SK-N-SH (cell line): ENCODE results near the gene RCN1. TPM values are rescaled to one million over a fixed set of nuclear protein-coding genes. Genes with fewer than 3 reads are reported as not detected.

Experiments used
- CTCF ChIA-PET: fragments of 300-600, 350-600 bp; formaldehyde crosslinking; extraction: SDS; loops from one replicate; lab custom pipeline; 2021; lab: Yijun Ruan, JAX
- POLR2A ChIA-PET: fragments of 350-600 bp; sonication (Branson Sonifier 250); formaldehyde crosslinking; extraction: SDS; loops from one replicate; lab custom pipeline; 2020; ENCODE audit warnings: antibody characterized with exemption, inconsistent platforms; lab: Yijun Ruan, JAX
- DNase-seq: peaks from one replicate; pipeline ENCODE4 v3.0.0; 2012
- H2AFZ ChIP-seq: fragments of 200-600 bp; sonication (generic); 2 replicates; pipeline ENCODE4 v1.8.1; 2016; ENCODE audit warnings: antibody characterized with exemption, mild to moderate bottlenecking, low read depth
- H3F3A ChIP-seq: fragments of 200-600 bp; sonication (generic); replicated peaks from 2 replicates; pipeline ENCODE3; 2016; ENCODE audit warnings: antibody characterized with exemption, mild to moderate bottlenecking; ENCODE audit not compliant: insufficient read depth
- H3K27ac ChIP-seq, 2 experiments: fragments of 200-500 bp in 1 of 2; fragments of 200-600 bp in 1 of 2; sonication (Bioruptor generic) in 1 of 2; sonication (generic), shearing (Covaris generic) in 1 of 2; 2 replicates each; pipeline versions ENCODE4 v1.5.1 to v1.6.1; 2014 to 2016; ENCODE audit warnings: low read depth in 2 of 2, inconsistent platforms in 1 of 2, low read length in 1 of 2, mild to moderate bottlenecking in 1 of 2, mixed read lengths in 1 of 2
- H3K27me3 ChIP-seq: fragments of 200-600 bp; sonication (generic), shearing (Covaris generic); 2 replicates; pipeline ENCODE4 v1.6.1; 2016; ENCODE audit warnings: mixed run types; ENCODE audit not compliant: insufficient read depth
- H3K36me3 ChIP-seq, 2 experiments: fragments of 200-500 bp in 1 of 2; fragments of 200-600 bp in 1 of 2; sonication (Bioruptor generic) in 1 of 2; sonication (generic) in 1 of 2; replicated peaks in 1 of 2; 2 replicates each; pipeline versions ENCODE3 to v1.5.1; 2014 to 2016; ENCODE audit warnings: low read length in 1 of 2, mild to moderate bottlenecking in 1 of 2; ENCODE audit not compliant: insufficient read depth in 2 of 2, control insufficient read depth in 1 of 2
- H3K4me1 ChIP-seq, 2 experiments: fragments of 200-500 bp in 1 of 2; fragments of 200-600 bp in 1 of 2; sonication (Bioruptor generic) in 1 of 2; sonication (generic), shearing (Covaris generic) in 1 of 2; 2 replicates each; pipeline versions ENCODE4 v1.5.1 to v1.6.1; 2014 to 2016; ENCODE audit warnings: low read depth in 1 of 2, low read length in 1 of 2, mixed run types in 1 of 2; ENCODE audit not compliant: insufficient read depth in 2 of 2, control insufficient read depth in 1 of 2
- H3K4me2 ChIP-seq: fragments of 200-600 bp; sonication (generic), shearing (Covaris generic); 2 replicates; pipeline ENCODE4 v1.6.1; 2017; ENCODE audit warnings: mixed run types
- H3K4me3 ChIP-seq, 2 experiments: fragments of 200-500 bp in 1 of 2; fragments of 200-600 bp in 1 of 2; sonication (Bioruptor generic) in 1 of 2; sonication (generic), shearing (Covaris generic) in 1 of 2; 2 replicates each; pipeline versions ENCODE4 v1.5.1 to v1.8.1; 2014 to 2016; ENCODE audit warnings: low read depth in 2 of 2, inconsistent platforms in 1 of 2, low read length in 1 of 2, mild to moderate bottlenecking in 1 of 2, mixed read lengths in 1 of 2, moderate library complexity in 1 of 2
- H3K79me2 ChIP-seq: fragments of 200-600 bp; sonication (generic); 2 replicates; pipeline ENCODE4 v1.8.1; 2017; ENCODE audit warnings: mild to moderate bottlenecking; ENCODE audit not compliant: insufficient read depth
- H3K9ac ChIP-seq: fragments of 200-600 bp; sonication (generic); 2 replicates; pipeline ENCODE4 v1.6.1; 2017; ENCODE audit warnings: mixed run types
- H3K9me2 ChIP-seq: fragments of 200-600 bp; sonication (generic); 2 replicates; pipeline ENCODE4 v1.6.1; 2017; ENCODE audit warnings: mixed run types
- H3K9me3 ChIP-seq: fragments of 200-600 bp; sonication (generic); 2 replicates; pipeline ENCODE4 v1.6.1; 2017; ENCODE audit warnings: mixed run types, mild to moderate bottlenecking, moderate library complexity
- H4K20me1 ChIP-seq: fragments of 200-600 bp; sonication (generic); 2 replicates; pipeline ENCODE4 v1.6.1; 2017; ENCODE audit warnings: mild to moderate bottlenecking, mixed run types; ENCODE audit not compliant: insufficient read depth
- CTCF ChIP-seq: fragments of 200-600 bp; sonication (generic); IDR thresholded peaks from 2 replicates; pipeline ENCODE4 v1.6.1; 2017; ENCODE audit warnings: antibody characterized with exemption, mild to moderate bottlenecking, moderate library complexity
- IRF3 ChIP-seq: fragments of 150-350 bp; IDR thresholded peaks from 2 replicates; pipeline ENCODE4 v1.6.1; 2016; ENCODE audit warnings: mild to moderate bottlenecking, low read depth, low read length
- RAD21 ChIP-seq: IDR thresholded peaks from 2 replicates; pipeline ENCODE4 v1.6.1; 2012; ENCODE audit warnings: mild to moderate bottlenecking, low read length
- TAF1 ChIP-seq: IDR thresholded peaks from 2 replicates; pipeline ENCODE4 v1.6.1; 2012; ENCODE audit warnings: low read depth, mild to moderate bottlenecking, low read length, moderate library complexity, borderline replicate concordance
- WGBS: methylation state at CpG from one replicate; pipeline ENCODE4 v1.1.6; 2017; ENCODE audit warnings: low lambda C conversion rate; 5-methylcytosine and 5-hydroxymethylcytosine counted together
- polyA plus RNA-seq, 3 experiments: library from polyadenylated mRNA; depleted of rRNA; stranded (reverse); fragments of >200 nt; gene quantifications; 2 replicates each; pipeline ENCODE4 v1.2.3, GENCODE V29; 2012
- small RNA-seq, 7 experiments: library from RNA; depleted of rRNA; stranded (forward); fragments of <200 nt; gene quantifications; one replicate each; pipeline ENCODE3, GENCODE V24; 2012

RCN1 gene
- polyA plus RNA-seq, 1 of the 3 experiments (the other 2 are of a cell fraction): 63.3 TPM

- Histone ChIP-seq H4K20me1 (no peaks in the 10 kb centered on the region), H3K27me3 (no peaks in the 10 kb centered on the region; the same call in 1 of the 2 replicates), H3K9me3 (no peaks in the 10 kb centered on the region), H3F3A (no peaks in the 10 kb centered on the region), H2AFZ (no peak overlapping the region), H3K79me2 (no peaks in the 10 kb centered on the region), H3K36me3 (no peaks in the 10 kb centered on the region)
- TF ChIP-seq TAF1 (no peak), CTCF (peak; percentile 30; the same call in 1 of the 2 replicates), IRF3 (no peak), RAD21 (peak; percentile 25)
- TF ChIP-seq, all 33 proteins: peak for 2
- no peaks in the 10 kb centered on the region for H3K9me2 ChIP-seq
- ChIA-PET POLR2A (no interaction called here), CTCF (interaction anchor here (1.5 kb wide), 1 partner anchor 102 kb away, joined by 7 read pairs; no protein-coding TSS in a partner anchor)
- H3K4me1 ChIP-seq: no peaks in the 10 kb centered on the region
- H3K4me2 ChIP-seq: no peak overlapping the region
- WGBS: 75% methylated on average over 2 of the region's 2 CpGs
- DNase-seq: no peak
- no peak overlapping the region for H3K9ac ChIP-seq
- H3K4me3 ChIP-seq: no peak overlapping the region
- no peak overlapping the region for H3K27ac ChIP-seq
These were observed 63.4 kb downstream of the RCN1 start for GRCh38 chr11:32154275-32154674.

Small RNAs within 50 kb of the gene (small RNA-seq; reads per million reads assigned to genes)
- 0 reads per million in 7 experiments for gene RF00012
